Parathyroid adenoma (tissue), 2 donors: ENCODE data around the gene SYNJ2.

Source experiments
- H2AFZ ChIP-seq: fragments of 300-600 bp; sonication (generic); one replicate; pipeline ENCODE4 v1.7.0; 2017; ENCODE audit warnings: antibody characterized with exemption, mild to moderate bottlenecking
- H3K27ac ChIP-seq: fragments of 300-600 bp; sonication (generic); one replicate; pipeline ENCODE4 v1.7.0; 2017
- H3K27me3 ChIP-seq: fragments of 300-600 bp; sonication (generic); one replicate; pipeline ENCODE4 v1.7.0; 2017; ENCODE audit warnings: low read length; ENCODE audit not compliant: control insufficient read depth, insufficient read depth
- H3K36me3 ChIP-seq: fragments of 300-600 bp; sonication (generic); one replicate; pipeline ENCODE4 v1.7.0; 2017; ENCODE audit warnings: low read length; ENCODE audit not compliant: control insufficient read depth, insufficient read depth
- H3K4me1 ChIP-seq: fragments of 300-600 bp; sonication (generic); one replicate; pipeline ENCODE4 v1.7.0; 2017; ENCODE audit warnings: control low read depth
- H3K4me2 ChIP-seq: fragments of 300-600 bp; sonication (generic); one replicate; pipeline ENCODE4 v1.7.0; 2017; ENCODE audit warnings: low read length
- H3K4me3 ChIP-seq: fragments of 300-600 bp; sonication (generic); one replicate; pipeline ENCODE4 v1.7.0; 2017; ENCODE audit warnings: low read depth, low read length
- H3K79me2 ChIP-seq: fragments of 300-600 bp; sonication (generic); one replicate; pipeline ENCODE4 v1.7.0; 2017; ENCODE audit warnings: control low read depth
- H3K9ac ChIP-seq: fragments of 300-600 bp; sonication (generic); one replicate; pipeline ENCODE4 v1.7.0; 2017; ENCODE audit warnings: mild to moderate bottlenecking
- H3K9me3 ChIP-seq: fragments of 300-600 bp; sonication (generic); one replicate; pipeline ENCODE4 v1.7.0; 2017; ENCODE audit warnings: low read length; ENCODE audit not compliant: control insufficient read depth
- CTCF ChIP-seq: fragments of 300-600 bp; sonication (generic); IDR thresholded peaks from one replicate; pipeline ENCODE4 v1.7.0; 2017; ENCODE audit warnings: antibody characterized with exemption, mild to moderate bottlenecking
- donor health status: primary hyperparathyroidism.

SYNJ2 gene

GRCh38 chr6:157962601-157963302 is 18.9 kb upstream of the SYNJ2 start:
- no peak for TF ChIP-seq CTCF
- Histone ChIP-seq H3K27ac (no peak overlapping the region), H3K9ac (no peak overlapping the region)

GRCh38 chr6:157964100-157964499 is 17.6 kb upstream of the SYNJ2 start:
- Histone ChIP-seq H3K27ac (no peak overlapping the region), H3K79me2 (no peaks in the 10 kb centered on the region), H3K27me3 (no peaks in the 10 kb centered on the region), H3K4me2 (no peak overlapping the region), H3K36me3 (no peaks in the 10 kb centered on the region), H3K9me3 (no peaks in the 10 kb centered on the region), H3K9ac (no peak overlapping the region), H2AFZ (no peak overlapping the region), H3K4me3 (no peak overlapping the region), H3K4me1 (no peaks in the 10 kb centered on the region)
- no peak for TF ChIP-seq CTCF

More at GRCh38 chr6:157962601-157963302, 18.9 kb upstream of the SYNJ2 start:
- no peak overlapping the region for H3K4me3 ChIP-seq
- H3K4me2 ChIP-seq: no peak overlapping the region
- no peaks in the 10 kb centered on the region for H3K79me2 ChIP-seq
- no peaks in the 10 kb centered on the region for H3K27me3 ChIP-seq
- no peaks in the 10 kb centered on the region for H3K36me3 ChIP-seq
- H3K9me3 ChIP-seq: no peaks in the 10 kb centered on the region
- H2AFZ ChIP-seq: no peak overlapping the region
- no peaks in the 10 kb centered on the region for H3K4me1 ChIP-seq

- no peak for TF ChIP-seq CTCF
- Histone ChIP-seq H3K4me2 (no peak overlapping the region), H2AFZ (no peak overlapping the region), H3K4me1 (no peaks in the 10 kb centered on the region), H3K9ac (no peak overlapping the region), H3K4me3 (no peak overlapping the region), H3K27me3 (no peaks in the 10 kb centered on the region), H3K79me2 (no peaks in the 10 kb centered on the region), H3K36me3 (no peaks in the 10 kb centered on the region), H3K9me3 (no peaks in the 10 kb centered on the region), H3K27ac (no peak overlapping the region)
Measured at GRCh38 chr6:157965387-157965786, 16.3 kb upstream of the SYNJ2 start.

- Histone ChIP-seq H3K4me2 (no peak overlapping the region), H3K9ac (no peak overlapping the region), H3K79me2 (no peaks in the 10 kb centered on the region), H3K9me3 (no peaks in the 10 kb centered on the region), H3K27me3 (no peaks in the 10 kb centered on the region), H3K4me3 (no peak overlapping the region), H3K27ac (no peak overlapping the region), H3K4me1 (no peaks in the 10 kb centered on the region), H2AFZ (no peak overlapping the region), H3K36me3 (no peaks in the 10 kb centered on the region)
- TF ChIP-seq CTCF: no peak
Measured at GRCh38 chr6:157966589-157966977, 15.1 kb upstream of the SYNJ2 start.

- Histone ChIP-seq H3K27ac (no peak overlapping the region), H2AFZ (no peak overlapping the region), H3K4me1 (no peaks in the 10 kb centered on the region), H3K9ac (no peak overlapping the region), H3K79me2 (no peaks in the 10 kb centered on the region), H3K36me3 (no peaks in the 10 kb centered on the region), H3K9me3 (no peaks in the 10 kb centered on the region), H3K4me2 (no peak overlapping the region), H3K27me3 (no peaks in the 10 kb centered on the region), H3K4me3 (no peak overlapping the region)
- no peak for TF ChIP-seq CTCF
Measured at GRCh38 chr6:157967020-157967419, 14.6 kb upstream of the SYNJ2 start.
